GM23338 (cell line): ENCODE results near the gene TOMM6. TPM values are rescaled to one million over a fixed set of nuclear protein-coding genes. Genes with fewer than 3 reads are reported as not detected.

Experiments
- ATAC-seq: fragments of 200-7000 bp; cut with Tn5 transposase; 3 replicates; pipeline ENCODE4 v1.9.1; 2020
- DNase-seq: peaks from one replicate; pipeline ENCODE4 v3.0.0-alpha.2; 2015; ENCODE audit warnings: low spot score
- H2AFZ ChIP-seq: fragments of 200-600 bp; sonication (generic); 2 replicates; pipeline ENCODE4 v1.8.0; 2016; ENCODE audit warnings: antibody characterized with exemption, mild to moderate bottlenecking, moderate library complexity
- H3F3A ChIP-seq: fragments of 200-600 bp; sonication (generic); replicated peaks from 2 replicates; pipeline ENCODE4 v1.8.0; 2017; ENCODE audit warnings: antibody characterized with exemption, mixed run types, low read depth
- H3K27ac ChIP-seq: fragments of 200-600 bp; sonication (generic); 2 replicates; pipeline ENCODE4 v1.6.1; 2016; ENCODE audit warnings: low read depth
- H3K27me3 ChIP-seq: fragments of 200-600 bp; sonication (generic); 2 replicates; pipeline ENCODE4 v1.8.0; 2016; ENCODE audit warnings: mild to moderate bottlenecking, mixed run types, moderate library complexity; ENCODE audit not compliant: insufficient read depth
- H3K36me3 ChIP-seq: fragments of 200-600 bp; sonication (generic); 2 replicates; pipeline ENCODE4 v1.8.0; 2016; ENCODE audit warnings: mild to moderate bottlenecking; ENCODE audit not compliant: insufficient read depth
- H3K4me1 ChIP-seq: fragments of 200-600 bp; sonication (generic); 2 replicates; pipeline ENCODE4 v1.8.0; 2016; ENCODE audit warnings: mild to moderate bottlenecking, moderate library complexity; ENCODE audit not compliant: insufficient read depth
- H3K4me2 ChIP-seq: fragments of 200-600 bp; sonication (generic); 2 replicates; pipeline ENCODE4 v1.7.1; 2017; ENCODE audit warnings: mixed run types
- H3K4me3 ChIP-seq: fragments of 200-600 bp; sonication (generic); 2 replicates; pipeline ENCODE4 v1.6.1; 2016; ENCODE audit warnings: mixed run types
- H3K79me2 ChIP-seq: fragments of 200-600 bp; sonication (generic); replicated peaks from 2 replicates; pipeline ENCODE4 v1.8.0; 2017; ENCODE audit warnings: mild to moderate bottlenecking; ENCODE audit not compliant: insufficient read depth
- H3K9me2 ChIP-seq: fragments of 200-600 bp; sonication (generic); 2 replicates; pipeline ENCODE4 v1.8.0; 2017; ENCODE audit not compliant: insufficient read depth
- H4K20me1 ChIP-seq: fragments of 200-600 bp; sonication (generic); replicated peaks from 2 replicates; pipeline ENCODE4 v1.8.0; 2017; ENCODE audit warnings: mild to moderate bottlenecking; ENCODE audit not compliant: insufficient read depth
- H3K27ac Mint-ChIP-seq: 2 replicates; pipeline ENCODE4 v1.8.0; 2020; ENCODE audit warnings: inconsistent platforms, mild to moderate bottlenecking, moderate library complexity, mixed read lengths
- H3K27me3 Mint-ChIP-seq: 3 replicates; pipeline ENCODE4 v1.8.0; 2022; ENCODE audit warnings: low read depth, mild to moderate bottlenecking, moderate library complexity, mixed read lengths, inconsistent platforms; ENCODE audit not compliant: insufficient read depth, poor library complexity
- H3K36me3 Mint-ChIP-seq: 3 replicates; pipeline ENCODE4 v1.8.0; 2021; ENCODE audit warnings: low read depth, mild to moderate bottlenecking, inconsistent platforms, moderate library complexity, mixed read lengths
- H3K4me1 Mint-ChIP-seq: 3 replicates; pipeline ENCODE4 v1.8.0; 2020; ENCODE audit warnings: mild to moderate bottlenecking, inconsistent platforms, mixed read lengths
- H3K4me3 Mint-ChIP-seq: 3 replicates; pipeline ENCODE4 v1.8.0; 2021; ENCODE audit warnings: moderate library complexity, mild to moderate bottlenecking, inconsistent platforms, mixed read lengths
- H3K9me3 Mint-ChIP-seq: 3 replicates; pipeline ENCODE4 v1.8.0; 2020; ENCODE audit warnings: moderate library complexity, mild to moderate bottlenecking, inconsistent platforms, mixed read lengths
- CREB1 ChIP-seq: fragments of 250-450 bp; sonication (Bioruptor Pico); IDR thresholded peaks from 2 replicates; pipeline ENCODE4 v1.5.0; 2020; ENCODE audit warnings: low read depth, mild to moderate bottlenecking, moderate library complexity
- EZH2 ChIP-seq: fragments of 200-600 bp; sonication (generic); IDR thresholded peaks from one replicate; pipeline ENCODE4 v1.8.0; 2017; ENCODE audit warnings: antibody characterized with exemption, mild to moderate bottlenecking, low read depth; ENCODE audit not compliant: unreplicated experiment
- EZH2phosphoT487 ChIP-seq: fragments of 200-600 bp; sonication (generic); IDR thresholded peaks from one replicate; pipeline ENCODE4 v1.8.1; 2018; ENCODE audit warnings: antibody characterized with exemption; ENCODE audit not compliant: unreplicated experiment
- JUNB ChIP-seq: IDR thresholded peaks from one replicate; pipeline ENCODE4 v1.6.1; 2016; ENCODE audit warnings: antibody characterized with exemption; ENCODE audit not compliant: unreplicated experiment
- NANOG ChIP-seq: IDR thresholded peaks from 2 replicates; pipeline ENCODE4 v1.6.1; 2016; ENCODE audit warnings: antibody characterized with exemption, borderline replicate concordance
- POLR2AphosphoS5 ChIP-seq: IDR thresholded peaks from 2 replicates; pipeline ENCODE4 v1.6.1; 2016; ENCODE audit warnings: antibody characterized with exemption, low read depth
- STAT1 ChIP-seq: IDR thresholded peaks from one replicate; pipeline ENCODE4 v1.6.1; 2016; ENCODE audit warnings: antibody characterized with exemption; ENCODE audit not compliant: unreplicated experiment
- ZNF114 ChIP-seq: fragments of 250-450 bp; sonication (Bioruptor Pico); IDR thresholded peaks from 2 replicates; pipeline ENCODE4 v1.5.0; 2020; ENCODE audit warnings: mild to moderate bottlenecking, moderate library complexity
- ZNF462 ChIP-seq: fragments of 250-450 bp; sonication (Bioruptor Pico); IDR thresholded peaks from 2 replicates; pipeline ENCODE4 v1.5.0; 2020; ENCODE audit warnings: mild to moderate bottlenecking, moderate library complexity
- polyA plus RNA-seq: library from polyadenylated mRNA; unstranded; fragments of >200 nt; fragmentation: Nextera tagmentation; extraction: Ambion mirVana; gene quantifications from 2 replicates; pipeline ENCODE4 v1.2.1, GENCODE V29; 2016
- total RNA-seq: library from RNA; depleted of rRNA; stranded (reverse); fragments of >200 nt; shearing (Covaris generic); gene quantifications from 2 replicates; pipeline ENCODE4 v1.2.3, GENCODE V29; 2014

The TOMM6 gene
- total and polyA plus RNA-seq, 2 experiments from 2014 or later, result 195 to 372 TPM

- no peak for TF ChIP-seq ZNF462 (CRISPR knock-in tag)
These were observed 43.2 kb upstream of the TOMM6 start (continued) for GRCh38 chr6:41744236-41744787.

GRCh38 chr6:41746107-41746506 lies 41.4 kb upstream of the TOMM6 start:
- ATAC-seq (no peak), DNase-seq (no peak)
- Mint-ChIP-seq H3K36me3 (no peaks in the 10 kb centered on the region), H3K4me3 (no peak overlapping the region), H3K27me3 (peaks cover 3% of the 10 kb centered on the region), H3K9me3 (no peaks in the 10 kb centered on the region), H3K4me1 (peaks cover 4% of the 10 kb centered on the region; the same call in 2 of the 3 replicates), H3K27ac (no peak overlapping the region)
- H3K4me2 ChIP-seq, result no peak overlapping the region
- H2AFZ ChIP-seq, result no peak overlapping the region; the same call in 1 of the 2 replicates
- no peaks in the 10 kb centered on the region for H3K9me2 ChIP-seq
- H4K20me1 ChIP-seq, result no peaks in the 10 kb centered on the region
- H3K27me3 ChIP-seq, result no peaks in the 10 kb centered on the region
- H3F3A ChIP-seq, result no peaks in the 10 kb centered on the region
- no peaks in the 10 kb centered on the region for H3K36me3 ChIP-seq
- no peak overlapping the region for H3K27ac ChIP-seq
- no peak overlapping the region for H3K4me3 ChIP-seq
- H3K79me2 ChIP-seq, result no peaks in the 10 kb centered on the region
- no peaks in the 10 kb centered on the region; the same call in 1 of the 2 replicates for H3K4me1 ChIP-seq
- TF ChIP-seq STAT1 (no peak), NANOG (no peak), EZH2phosphoT487 (no peak), CREB1 (CRISPR knock-in tag) (no peak), ZNF114 (CRISPR knock-in tag) (no peak), ZNF462 (CRISPR knock-in tag) (no peak), EZH2 (no peak), POLR2AphosphoS5 (no peak), JUNB (no peak)
